ENCODE results near the gene HIP1.

HIP1 gene

GRCh38 chr7:75657866-75658265, 80.9 kb downstream of the HIP1 start:
- Histone ChIP-seq H3K27ac (ENCODE audit: low read depth, low read length) (peak overlapping the region; percentile 43), H3K4me3 (ENCODE audit: low read depth in 1 of 5, low read length in 5 of 5) (no peak overlapping the region), H3K27me3 (ENCODE audit: control insufficient read depth in 5 of 5, insufficient read depth in 4 of 5, low read length in 5 of 5) (no peaks in the 10 kb centered on the region), H3K4me1 (ENCODE audit: control insufficient read depth in 5 of 5, insufficient read depth in 5 of 5, low read length in 5 of 5) (peaks cover 0 to 35% (median 10%) of the 10 kb centered on the region in 5 donors), H3K9me3 (ENCODE audit: control insufficient read depth in 5 of 5, low read length in 5 of 5) (no peaks in the 10 kb centered on the region), H3K9ac (ENCODE audit: low read length in 5 of 5) (no peak overlapping the region), H3K36me3 (ENCODE audit: control insufficient read depth in 5 of 5, insufficient read depth in 5 of 5, low read length in 5 of 5) (peaks cover 0 to 3% (median 3%) of the 10 kb centered on the region in 5 donors)

- Histone ChIP-seq H3K27me3 (ENCODE audit: control insufficient read depth in 5 of 5, insufficient read depth in 4 of 5, low read length in 5 of 5) (no peaks in the 10 kb centered on the region), H3K27ac (ENCODE audit: low read depth, low read length) (no peak overlapping the region), H3K4me3 (ENCODE audit: low read depth in 1 of 5, low read length in 5 of 5) (no peak overlapping the region), H3K9me3 (ENCODE audit: control insufficient read depth in 5 of 5, low read length in 5 of 5) (no peaks in the 10 kb centered on the region), H3K9ac (ENCODE audit: low read length in 5 of 5) (no peak overlapping the region), H3K36me3 (ENCODE audit: control insufficient read depth in 5 of 5, insufficient read depth in 5 of 5, low read length in 5 of 5) (peaks cover 0 to 5% (median 3%) of the 10 kb centered on the region in 5 donors), H3K4me1 (ENCODE audit: control insufficient read depth in 5 of 5, insufficient read depth in 5 of 5, low read length in 5 of 5) (peaks cover 0 to 32% (median 10%) of the 10 kb centered on the region in 5 donors)
Observed at GRCh38 chr7:75656740-75657139, 82.0 kb downstream of the HIP1 start.

GRCh38 chr7:75655536-75655935, 83.2 kb downstream of the HIP1 start:
- Histone ChIP-seq H3K9ac (ENCODE audit: low read length in 5 of 5) (no peak overlapping the region), H3K27me3 (ENCODE audit: control insufficient read depth in 5 of 5, insufficient read depth in 4 of 5, low read length in 5 of 5) (no peaks in the 10 kb centered on the region), H3K4me1 (ENCODE audit: control insufficient read depth in 5 of 5, insufficient read depth in 5 of 5, low read length in 5 of 5) (peaks cover 0 to 37% (median 15%) of the 10 kb centered on the region in 5 donors), H3K9me3 (ENCODE audit: control insufficient read depth in 5 of 5, low read length in 5 of 5) (no peaks in the 10 kb centered on the region), H3K27ac (ENCODE audit: low read depth, low read length) (no peak overlapping the region), H3K4me3 (ENCODE audit: low read depth in 1 of 5, low read length in 5 of 5) (no peak overlapping the region), H3K36me3 (ENCODE audit: control insufficient read depth in 5 of 5, insufficient read depth in 5 of 5, low read length in 5 of 5) (peaks cover 0 to 5% (median 3%) of the 10 kb centered on the region in 5 donors)

GRCh38 chr7:75654855-75655254, 83.9 kb downstream of the HIP1 start:
- Histone ChIP-seq H3K27ac (ENCODE audit: low read depth, low read length) (no peak overlapping the region), H3K4me3 (ENCODE audit: low read depth in 1 of 5, low read length in 5 of 5) (no peak overlapping the region)

GRCh38 chr7:75653651-75654050, 85.1 kb downstream of the HIP1 start:
- no peak overlapping the region for H3K9ac ChIP-seq (ENCODE audit: low read length in 5 of 5)
- H3K4me3 ChIP-seq (ENCODE audit: low read depth in 1 of 5, low read length in 5 of 5): no peak overlapping the region
- H3K27me3 ChIP-seq (ENCODE audit: control insufficient read depth in 5 of 5, insufficient read depth in 4 of 5, low read length in 5 of 5): no peaks in the 10 kb centered on the region
- H3K36me3 ChIP-seq (ENCODE audit: control insufficient read depth in 5 of 5, insufficient read depth in 5 of 5, low read length in 5 of 5): peaks cover 0 to 5% (median 3%) of the 10 kb centered on the region in 5 donors
- H3K4me1 ChIP-seq (ENCODE audit: control insufficient read depth in 5 of 5, insufficient read depth in 5 of 5, low read length in 5 of 5): peaks cover 2 to 45% (median 23%) of the 10 kb centered on the region in 5 donors
- no peak overlapping the region for H3K27ac ChIP-seq (ENCODE audit: low read depth, low read length)
- no peaks in the 10 kb centered on the region for H3K9me3 ChIP-seq (ENCODE audit: control insufficient read depth in 5 of 5, low read length in 5 of 5)

More at GRCh38 chr7:75654855-75655254, 83.9 kb downstream of the HIP1 start:
- H3K27me3 ChIP-seq (ENCODE audit: control insufficient read depth in 5 of 5, insufficient read depth in 4 of 5, low read length in 5 of 5): no peaks in the 10 kb centered on the region
- no peak overlapping the region for H3K9ac ChIP-seq (ENCODE audit: low read length in 5 of 5)
- peaks cover 0 to 5% (median 3%) of the 10 kb centered on the region in 5 donors for H3K36me3 ChIP-seq (ENCODE audit: control insufficient read depth in 5 of 5, insufficient read depth in 5 of 5, low read length in 5 of 5)
- peaks cover 0 to 44% (median 22%) of the 10 kb centered on the region in 5 donors for H3K4me1 ChIP-seq (ENCODE audit: control insufficient read depth in 5 of 5, insufficient read depth in 5 of 5, low read length in 5 of 5)
- H3K9me3 ChIP-seq (ENCODE audit: control insufficient read depth in 5 of 5, low read length in 5 of 5): no peaks in the 10 kb centered on the region

- H3K27ac ChIP-seq (ENCODE audit: low read depth, low read length): no peak overlapping the region
- H3K4me1 ChIP-seq (ENCODE audit: control insufficient read depth in 5 of 5, insufficient read depth in 5 of 5, low read length in 5 of 5): peaks cover 2 to 37% (median 22%) of the 10 kb centered on the region in 5 donors
- no peak overlapping the region for H3K9ac ChIP-seq (ENCODE audit: low read length in 5 of 5)
Observed at GRCh38 chr7:75652788-75653187, 86.0 kb downstream of the HIP1 start.

GRCh38 chr7:75650681-75651080, 88.1 kb downstream of the HIP1 start:
- Histone ChIP-seq H3K4me1 (ENCODE audit: control insufficient read depth in 5 of 5, insufficient read depth in 5 of 5, low read length in 5 of 5) (peaks cover 2 to 25% (median 21%) of the 10 kb centered on the region in 5 donors), H3K9ac (ENCODE audit: low read length in 5 of 5) (peak overlapping the region in 1 of 5 donors; percentile 16), H3K27me3 (ENCODE audit: control insufficient read depth in 5 of 5, insufficient read depth in 4 of 5, low read length in 5 of 5) (no peaks in the 10 kb centered on the region), H3K9me3 (ENCODE audit: control insufficient read depth in 5 of 5, low read length in 5 of 5) (no peaks in the 10 kb centered on the region), H3K4me3 (ENCODE audit: low read depth in 1 of 5, low read length in 5 of 5) (peak overlapping the region in 1 of 5 donors; percentile 13), H3K27ac (ENCODE audit: low read depth, low read length) (peak overlapping the region; percentile 59), H3K36me3 (ENCODE audit: control insufficient read depth in 5 of 5, insufficient read depth in 5 of 5, low read length in 5 of 5) (peaks cover 0 to 9% (median 3%) of the 10 kb centered on the region in 5 donors)

More at GRCh38 chr7:75652788-75653187, 86.0 kb downstream of the HIP1 start:
- Histone ChIP-seq H3K9me3 (ENCODE audit: control insufficient read depth in 5 of 5, low read length in 5 of 5) (no peaks in the 10 kb centered on the region), H3K4me3 (ENCODE audit: low read depth in 1 of 5, low read length in 5 of 5) (no peak overlapping the region), H3K27me3 (ENCODE audit: control insufficient read depth in 5 of 5, insufficient read depth in 4 of 5, low read length in 5 of 5) (no peaks in the 10 kb centered on the region), H3K36me3 (ENCODE audit: control insufficient read depth in 5 of 5, insufficient read depth in 5 of 5, low read length in 5 of 5) (peaks cover 0 to 6% (median 3%) of the 10 kb centered on the region in 5 donors)

- H3K9ac ChIP-seq (ENCODE audit: low read length in 5 of 5): peak overlapping the region in 3 of 5 donors; percentile 17 to 25 (median 20)
- peak overlapping the region; percentile 59 for H3K27ac ChIP-seq (ENCODE audit: low read depth, low read length)
- H3K36me3 ChIP-seq (ENCODE audit: control insufficient read depth in 5 of 5, insufficient read depth in 5 of 5, low read length in 5 of 5): peaks cover 0 to 9% (median 3%) of the 10 kb centered on the region in 5 donors
- no peak overlapping the region for H3K4me3 ChIP-seq (ENCODE audit: low read depth in 1 of 5, low read length in 5 of 5)
- H3K4me1 ChIP-seq (ENCODE audit: control insufficient read depth in 5 of 5, insufficient read depth in 5 of 5, low read length in 5 of 5): peaks cover 2 to 25% (median 21%) of the 10 kb centered on the region in 5 donors
- H3K27me3 ChIP-seq (ENCODE audit: control insufficient read depth in 5 of 5, insufficient read depth in 4 of 5, low read length in 5 of 5): no peaks in the 10 kb centered on the region
- no peaks in the 10 kb centered on the region for H3K9me3 ChIP-seq (ENCODE audit: control insufficient read depth in 5 of 5, low read length in 5 of 5)
Observed at GRCh38 chr7:75650062-75650461, 88.7 kb downstream of the HIP1 start.

GRCh38 chr7:75649462-75649861, 89.3 kb downstream of the HIP1 start:
- H3K9me3 ChIP-seq (ENCODE audit: control insufficient read depth in 5 of 5, low read length in 5 of 5): no peaks in the 10 kb centered on the region
- H3K36me3 ChIP-seq (ENCODE audit: control insufficient read depth in 5 of 5, insufficient read depth in 5 of 5, low read length in 5 of 5): peaks cover 0 to 9% (median 3%) of the 10 kb centered on the region in 5 donors
- H3K4me1 ChIP-seq (ENCODE audit: control insufficient read depth in 5 of 5, insufficient read depth in 5 of 5, low read length in 5 of 5): peaks cover 2 to 22% (median 19%) of the 10 kb centered on the region in 5 donors
- peak overlapping the region in 3 of 5 donors; percentile 6 to 20 (median 17) for H3K9ac ChIP-seq (ENCODE audit: low read length in 5 of 5)
- H3K4me3 ChIP-seq (ENCODE audit: low read depth in 1 of 5, low read length in 5 of 5): no peak overlapping the region
- no peaks in the 10 kb centered on the region for H3K27me3 ChIP-seq (ENCODE audit: control insufficient read depth in 5 of 5, insufficient read depth in 4 of 5, low read length in 5 of 5)
- peak overlapping the region; percentile 59 for H3K27ac ChIP-seq (ENCODE audit: low read depth, low read length)

GRCh38 chr7:75647709-75648438, 90.9 kb downstream of the HIP1 start:
- Histone ChIP-seq H3K27me3 (ENCODE audit: control insufficient read depth in 5 of 5, insufficient read depth in 4 of 5, low read length in 5 of 5) (no peaks in the 10 kb centered on the region), H3K36me3 (ENCODE audit: control insufficient read depth in 5 of 5, insufficient read depth in 5 of 5, low read length in 5 of 5) (peaks cover 0 to 6% (median 0%) of the 10 kb centered on the region in 5 donors), H3K27ac (ENCODE audit: low read depth, low read length) (no peak overlapping the region), H3K9me3 (ENCODE audit: control insufficient read depth in 5 of 5, low read length in 5 of 5) (peaks cover 0 to 3% (median 0%) of the 10 kb centered on the region in 5 donors), H3K4me1 (ENCODE audit: control insufficient read depth in 5 of 5, insufficient read depth in 5 of 5, low read length in 5 of 5) (peaks cover 2 to 22% (median 19%) of the 10 kb centered on the region in 5 donors), H3K4me3 (ENCODE audit: low read depth in 1 of 5, low read length in 5 of 5) (no peak overlapping the region), H3K9ac (ENCODE audit: low read length in 5 of 5) (no peak overlapping the region)
